IMR-90 (cell line): ENCODE measurements around the gene ADGRG3. TPM values are rescaled to one million over a fixed set of nuclear protein-coding genes. Genes with fewer than 3 reads are reported as not detected.

Source experiments
- ATAC-seq: fragments of 200-7000 bp; cut with Tn5 transposase; 2 replicates; pipeline ENCODE4 v1.9.1; 2020; ENCODE audit warnings: low read depth, mild to moderate bottlenecking, moderate library complexity
- BruUV-seq: library from RNA; stranded (reverse); fragments of 400-500 nt; replicated peaks from 2 replicates; lab custom pipeline; 2021; lab: Mats Ljungman, UMichigan
- CTCF ChIA-PET: fragments of 300-600 bp; formaldehyde crosslinking; extraction: SDS; loops from one replicate; lab custom pipeline; 2021; ENCODE audit warnings: antibody characterized with exemption; lab: Yijun Ruan, JAX
- POLR2A ChIA-PET: fragments of 300-600 bp; sonication (Branson Sonifier 250); formaldehyde crosslinking; loops from one replicate; lab custom pipeline; 2022; ENCODE audit warnings: antibody characterized with exemption; ENCODE audit not compliant: unreplicated experiment; lab: Charles Lee
- DNase-seq: peaks from one replicate; pipeline ENCODE4 v3.0.0; 2013
- H2AFZ ChIP-seq: replicated peaks from 2 replicates; pipeline ENCODE3; 2013; ENCODE audit warnings: low read length, mild to moderate bottlenecking; ENCODE audit not compliant: poor library complexity
- H2AK5ac ChIP-seq: 2 replicates; pipeline ENCODE4 v1.6.1; 2013; ENCODE audit warnings: low read depth, low read length, inconsistent platforms
- H2AK9ac ChIP-seq: replicated peaks from 2 replicates; pipeline ENCODE3; 2013; ENCODE audit warnings: mild to moderate bottlenecking, low read depth, low read length, moderate library complexity; ENCODE audit not compliant: poor library complexity
- H2BK120ac ChIP-seq: 2 replicates; pipeline ENCODE4 v1.6.1; 2013; ENCODE audit warnings: low read depth, low read length, inconsistent platforms
- H2BK15ac ChIP-seq: 3 replicates; pipeline ENCODE4 v1.6.1; 2013; ENCODE audit warnings: low read depth, low read length, inconsistent platforms
- H2BK20ac ChIP-seq: 2 replicates; pipeline ENCODE4 v1.6.1; 2013; ENCODE audit warnings: low read depth, mild to moderate bottlenecking, inconsistent platforms, low read length, moderate library complexity
- H2BK5ac ChIP-seq: 2 replicates; pipeline ENCODE4 v1.6.1; 2013; ENCODE audit warnings: mild to moderate bottlenecking, low read depth, low read length, inconsistent platforms; ENCODE audit not compliant: poor library complexity, severe bottlenecking
- H3K14ac ChIP-seq: replicated peaks from 2 replicates; pipeline ENCODE4 v1.6.1; 2013; ENCODE audit warnings: low read depth, low read length, inconsistent platforms
- H3K18ac ChIP-seq: 2 replicates; pipeline ENCODE4 v1.6.1; 2013; ENCODE audit warnings: low read depth, low read length, control low read depth
- H3K23ac ChIP-seq: 2 replicates; pipeline ENCODE4 v1.6.1; 2013; ENCODE audit warnings: low read depth, low read length, inconsistent platforms
- H3K27ac ChIP-seq: 2 replicates; pipeline ENCODE4 v1.5.1; 2013; ENCODE audit warnings: mild to moderate bottlenecking, control low read depth, low read length; ENCODE audit not compliant: insufficient read depth
- H3K27me3 ChIP-seq: 2 replicates; pipeline ENCODE4 v1.6.1; 2013; ENCODE audit warnings: low read length; ENCODE audit not compliant: control insufficient read depth, insufficient read depth
- H3K36me3 ChIP-seq: 2 replicates; pipeline ENCODE4 v1.6.1; 2013; ENCODE audit warnings: low read length, mixed read lengths; ENCODE audit not compliant: control insufficient read depth, insufficient read depth
- H3K4ac ChIP-seq: 2 replicates; pipeline ENCODE4 v1.6.1; 2013; ENCODE audit warnings: low read depth, low read length, inconsistent platforms
- H3K4me1 ChIP-seq: 2 replicates; pipeline ENCODE4 v1.6.1; 2013; ENCODE audit warnings: low read length, mixed read lengths; ENCODE audit not compliant: control insufficient read depth, insufficient read depth
- H3K4me2 ChIP-seq: 2 replicates; pipeline ENCODE4 v1.6.1; 2013; ENCODE audit warnings: low read depth, mild to moderate bottlenecking, control low read depth, low read length, moderate library complexity
- H3K4me3 ChIP-seq: 2 replicates; pipeline ENCODE4 v1.5.1; 2013; ENCODE audit warnings: low read depth, mild to moderate bottlenecking, control low read depth, low read length, moderate library complexity; ENCODE audit not compliant: insufficient read depth
- H3K56ac ChIP-seq: 2 replicates; pipeline ENCODE4 v1.6.1; 2013; ENCODE audit warnings: low read length, inconsistent platforms; ENCODE audit not compliant: insufficient read depth; ENCODE audit errors: extremely low read depth
- H3K79me1 ChIP-seq, 2 experiments: 2 replicates each; pipeline ENCODE4 v1.6.1; 2013; ENCODE audit warnings: low read length in 2 of 2, inconsistent platforms in 1 of 2, low read depth in 1 of 2
- H3K9ac ChIP-seq: 2 replicates; pipeline ENCODE4 v1.6.1; 2013; ENCODE audit warnings: low read depth, low read length, control low read depth
- H3K9me1 ChIP-seq: 2 replicates; pipeline ENCODE4 v1.6.1; 2013; ENCODE audit warnings: low read length, inconsistent platforms; ENCODE audit not compliant: insufficient read depth
- H3K9me3 ChIP-seq: 2 replicates; pipeline ENCODE4 v1.6.1; 2013; ENCODE audit warnings: low read length; ENCODE audit not compliant: control insufficient read depth, insufficient read depth
- H4K20me1 ChIP-seq: 2 replicates; pipeline ENCODE4 v1.6.1; 2013; ENCODE audit warnings: low read length, inconsistent platforms; ENCODE audit not compliant: insufficient read depth
- H4K5ac ChIP-seq: 2 replicates; pipeline ENCODE4 v1.6.1; 2013; ENCODE audit warnings: mild to moderate bottlenecking, low read depth, low read length, control low read depth
- H4K8ac ChIP-seq, 2 experiments: 2 replicates each; pipeline ENCODE4 v1.6.1; 2013; ENCODE audit warnings: low read depth in 2 of 2, low read length in 2 of 2, control low read depth in 1 of 2, inconsistent platforms in 1 of 2
- H4K91ac ChIP-seq: 2 replicates; pipeline ENCODE4 v1.6.1; 2013; ENCODE audit warnings: low read depth, low read length, inconsistent platforms; ENCODE audit not compliant: insufficient read depth
- CHD1 ChIP-seq: IDR thresholded peaks from 2 replicates; pipeline ENCODE4 v1.6.1; 2012; ENCODE audit warnings: low read depth, low read length, improper control_type of control experiment
- MAZ ChIP-seq: IDR thresholded peaks from 2 replicates; pipeline ENCODE4 v1.6.1; 2012; ENCODE audit warnings: low read depth, mild to moderate bottlenecking, low read length, improper control_type of control experiment, moderate library complexity, borderline replicate concordance
- RAD21 ChIP-seq: IDR thresholded peaks from 2 replicates; pipeline ENCODE4 v1.6.1; 2012; ENCODE audit warnings: low read length, improper control_type of control experiment
- SMC3 ChIP-seq: fragments of 150-350 bp; IDR thresholded peaks from 2 replicates; pipeline ENCODE4 v1.6.1; 2016; ENCODE audit warnings: low read depth, mild to moderate bottlenecking, antibody characterized with exemption, low read length, moderate library complexity
- WGBS, 2 experiments: methylation state at CpG; one replicate each; pipeline versions ENCODE4 v1.1.5 to v1.1.7; 2013; ENCODE audit warnings: missing lambda C conversion rate in 2 of 2; ENCODE audit not compliant: insufficient read length in 1 of 2; ENCODE audit errors: extremely low coverage in 2 of 2; 5-methylcytosine and 5-hydroxymethylcytosine counted together
- dilution Hi-C: fragments of 300-500 bp; cut with HindIII; formaldehyde crosslinking; loops from one replicate; pipeline ENCODE4 v1.14.3; 2018; ENCODE audit warnings: low sequenced_read_pairs; ENCODE audit not compliant: unreplicated experiment
- in situ Hi-C: fragments of 300-500 bp; cut with MboI; formaldehyde crosslinking; loops from 3 replicates; pipeline ENCODE4 v1.14.3; 2019; ENCODE audit warnings: low sequenced_read_pairs, inconsistent platforms, mixed read lengths
- intact Hi-C: fragments of 100-400 bp; cut with micrococcal nuclease; formaldehyde crosslinking; loops from 2 replicates; pipeline ENCODE4 v1.10.0; 2022
- polyA plus RNA-seq, 3 experiments: library from polyadenylated mRNA; depleted of rRNA; stranded (reverse); fragments of >200 nt; gene quantifications; 2 replicates each; pipeline ENCODE4 v1.2.3, GENCODE V29; 2012; ENCODE audit warnings: low replicate concordance in 1 of 3
- total RNA-seq: library from RNA; depleted of rRNA; stranded (reverse); fragments of >200 nt; gene quantifications from 2 replicates; pipeline ENCODE4 v1.2.3, GENCODE V29; 2012

Gene ADGRG3
- total and polyA plus RNA-seq, 2 of the 4 experiments (the other 2 are of a cell fraction) = not detected

GRCh38 chr16:57721356-57722209 lies 53.5 kb downstream of the ADGRG3 start:
- Histone ChIP-seq H2BK15ac (no peak overlapping the region), H2AFZ (no peak overlapping the region), H2AK5ac (no peak overlapping the region), H2AK9ac (no peak overlapping the region), H2BK20ac (no peak overlapping the region), H4K8ac (no peak overlapping the region), H3K56ac (no peak overlapping the region), H3K14ac (no peak overlapping the region), H3K4me3 (no peak overlapping the region), H3K23ac (no peak overlapping the region), H3K9me1 (no peaks in the 10 kb centered on the region), H3K27ac (no peak overlapping the region), H3K79me1 (no peaks in the 10 kb centered on the region), H3K18ac (no peak overlapping the region), H2BK5ac (no peak overlapping the region), H3K4me2 (no peak overlapping the region), H4K20me1 (no peaks in the 10 kb centered on the region), H3K27me3 (peaks cover 22% of the 10 kb centered on the region), H3K9ac (no peak overlapping the region), H4K5ac (no peak overlapping the region), H3K4me1 (no peaks in the 10 kb centered on the region), H3K9me3 (no peaks in the 10 kb centered on the region), H3K4ac (no peak overlapping the region), H4K91ac (no peak overlapping the region), H2BK120ac (no peak overlapping the region), H3K36me3 (no peaks in the 10 kb centered on the region)
- ChIA-PET CTCF (no interaction called here), POLR2A (no interaction called here)
- no peak for DNase-seq
- dilution Hi-C loops (no loop called here), intact Hi-C loops (no loop called here), in situ Hi-C loops (no loop called here)
- BruUV-seq = no TSS peak
- WGBS, 2 experiments = no CpG with 5 or more reads among the region's 17 CpGs
- TF ChIP-seq MAZ = no peak
- TF ChIP-seq CHD1 = no peak
- TF ChIP-seq SMC3 = no peak
- TF ChIP-seq RAD21 = no peak
- ATAC-seq = no peak
